Astrocyte (in vitro differentiated cells and primary cell): ENCODE measurements around the gene GLIS2. TPM values are rescaled to one million over a fixed set of nuclear protein-coding genes. Genes with fewer than 3 reads are reported as not detected.

ENCODE experiments used
- DNase-seq: peaks from one replicate; pipeline ENCODE4 v3.0.0-alpha.2; 2010; ENCODE audit warnings: low read depth
- FAIRE-seq: peaks from 2 replicates; lab custom pipeline; 2011; peaks lifted over from hg19 to GRCh38; lab: Jason Lieb, UNC
- H2AFZ ChIP-seq: 2 replicates; pipeline ENCODE4 v1.6.0; 2012; ENCODE audit warnings: low read depth, low read length, inconsistent platforms
- H3K27ac ChIP-seq: 2 replicates; pipeline ENCODE4 v1.5.1; 2011; ENCODE audit warnings: low read depth, low read length, inconsistent platforms
- H3K27me3 ChIP-seq: 2 replicates; pipeline ENCODE4 v1.6.0; 2011; ENCODE audit warnings: low read length, inconsistent platforms; ENCODE audit not compliant: insufficient read depth
- H3K36me3 ChIP-seq: 2 replicates; pipeline ENCODE4 v1.5.1; 2011; ENCODE audit warnings: low read length, inconsistent platforms; ENCODE audit not compliant: insufficient read depth
- H3K4me1 ChIP-seq: 2 replicates; pipeline ENCODE4 v1.5.1; 2011; ENCODE audit warnings: low read length, inconsistent platforms; ENCODE audit not compliant: insufficient read depth
- H3K4me2 ChIP-seq: 2 replicates; pipeline ENCODE4 v1.6.0; 2012; ENCODE audit warnings: low read length, inconsistent platforms
- H3K4me3 ChIP-seq: 2 replicates; pipeline ENCODE4 v1.5.1; 2011; ENCODE audit warnings: low read depth, mild to moderate bottlenecking, low read length, inconsistent platforms; ENCODE audit not compliant: insufficient read depth
- H3K79me2 ChIP-seq: 2 replicates; pipeline ENCODE4 v1.6.0; 2012; ENCODE audit warnings: mild to moderate bottlenecking, low read length, inconsistent platforms; ENCODE audit not compliant: insufficient read depth
- H3K9ac ChIP-seq: 2 replicates; pipeline ENCODE4 v1.6.0; 2012; ENCODE audit warnings: mild to moderate bottlenecking, low read length, inconsistent platforms
- H3K9me3 ChIP-seq: 2 replicates; pipeline ENCODE4 v1.5.1; 2012; ENCODE audit warnings: low read depth, mild to moderate bottlenecking, low read length, inconsistent platforms; ENCODE audit not compliant: insufficient read depth
- H4K20me1 ChIP-seq: 2 replicates; pipeline ENCODE4 v1.6.0; 2012; ENCODE audit warnings: low read length, inconsistent platforms; ENCODE audit not compliant: insufficient read depth
- H3K27ac Mint-ChIP-seq: one replicate; pipeline ENCODE4 v1.8.0; 2021; ENCODE audit warnings: mild to moderate bottlenecking, mixed read lengths; ENCODE audit not compliant: unreplicated experiment
- H3K27me3 Mint-ChIP-seq: one replicate; pipeline ENCODE4 v1.8.0; 2021; ENCODE audit warnings: low read depth, mixed read lengths; ENCODE audit not compliant: unreplicated experiment
- H3K36me3 Mint-ChIP-seq: one replicate; pipeline ENCODE4 v1.8.0; 2021; ENCODE audit warnings: low read depth, mixed read lengths; ENCODE audit not compliant: unreplicated experiment
- H3K4me1 Mint-ChIP-seq: one replicate; pipeline ENCODE4 v1.8.0; 2021; ENCODE audit warnings: low read depth, mixed read lengths; ENCODE audit not compliant: unreplicated experiment
- H3K4me3 Mint-ChIP-seq: one replicate; pipeline ENCODE4 v1.8.0; 2021; ENCODE audit warnings: mild to moderate bottlenecking, moderate library complexity, mixed read lengths; ENCODE audit not compliant: unreplicated experiment
- H3K9me3 Mint-ChIP-seq: one replicate; pipeline ENCODE4 v1.8.0; 2021; ENCODE audit warnings: mild to moderate bottlenecking, mixed read lengths; ENCODE audit not compliant: unreplicated experiment
- CTCF ChIP-seq: IDR thresholded peaks from 2 replicates; pipeline ENCODE4 v1.5.1; 2011; ENCODE audit warnings: low read depth, mild to moderate bottlenecking, inconsistent platforms, low read length, moderate library complexity; ENCODE audit not compliant: insufficient read depth
- EZH2 ChIP-seq: IDR thresholded peaks from 2 replicates; pipeline ENCODE4 v1.6.1; 2012; ENCODE audit warnings: mild to moderate bottlenecking, low read length, inconsistent platforms; ENCODE audit not compliant: insufficient read depth
- total RNA-seq: library from RNA; stranded (reverse); gene quantifications from 2 replicates; pipeline ENCODE4 v1.2.1, GENCODE V29; 2021

GLIS2 gene
- total RNA-seq, 1 donor from 2014 or later = 18.9 TPM

GRCh38 chr16:4309833-4310266, 6.0 kb upstream of the GLIS2 start:
- Histone ChIP-seq H3K27ac (peak overlapping the region; percentile 25), H3K4me2 (peak overlapping the region; percentile 31)

GRCh38 chr16:4313563-4314531, 2.0 kb upstream of the GLIS2 start:
- Histone ChIP-seq H3K79me2 (peaks cover 25% of the 10 kb centered on the region), H3K4me3 (no peak overlapping the region), H4K20me1 (peaks cover 25% of the 10 kb centered on the region), H3K9ac (no peak overlapping the region), H3K36me3 (no peaks in the 10 kb centered on the region), H2AFZ (no peak overlapping the region), H3K9me3 (no peaks in the 10 kb centered on the region), H3K4me1 (peaks cover 29% of the 10 kb centered on the region), H3K27ac (no peak overlapping the region), H3K27me3 (no peaks in the 10 kb centered on the region), H3K4me2 (peak overlapping the region; percentile 92)
- Mint-ChIP-seq H3K27me3 (no peaks in the 10 kb centered on the region), H3K4me3 (no peak overlapping the region), H3K27ac (peak overlapping the region; percentile 1), H3K4me1 (peaks cover 2% of the 10 kb centered on the region), H3K9me3 (no peaks in the 10 kb centered on the region), H3K36me3 (no peaks in the 10 kb centered on the region)
- FAIRE-seq (peak; percentile 45), DNase-seq (no peak)
- TF ChIP-seq CTCF (peak; percentile 35), EZH2 (no peak)

More at GRCh38 chr16:4309833-4310266, 6.0 kb upstream of the GLIS2 start:
- no peaks in the 10 kb centered on the region for H3K9me3 Mint-ChIP-seq
- FAIRE-seq (no peak), DNase-seq (peak; percentile 75)
- Histone ChIP-seq H3K4me3 (no peak overlapping the region), H3K27me3 (no peaks in the 10 kb centered on the region), H3K9ac (no peak overlapping the region), H2AFZ (peak overlapping the region; percentile 64), H3K79me2 (no peaks in the 10 kb centered on the region), H3K36me3 (no peaks in the 10 kb centered on the region), H3K4me1 (peaks cover 16% of the 10 kb centered on the region), H4K20me1 (no peaks in the 10 kb centered on the region), H3K9me3 (no peaks in the 10 kb centered on the region)
- H3K27ac Mint-ChIP-seq = no peak overlapping the region
- H3K4me1 Mint-ChIP-seq = peaks cover 12% of the 10 kb centered on the region
- H3K27me3 Mint-ChIP-seq = no peaks in the 10 kb centered on the region
- TF ChIP-seq EZH2 (no peak), CTCF (peak; percentile 58)
- no peak overlapping the region for H3K4me3 Mint-ChIP-seq
- no peaks in the 10 kb centered on the region for H3K36me3 Mint-ChIP-seq
